ENCODE results near the gene KRT73.
A peak's percentile ranks its signal among the peaks of the same experiment; 100 is the strongest.
"Not testable (repeated sequence)": the region's sequence is repeated elsewhere in the genome, so short reads cannot be mapped to it uniquely, and the experiment has no call there.

KRT73 gene

GRCh38 chr12:52600475-52600874 is 17.9 kb downstream of the KRT73 start:
- no peak for DNase-seq
- ATAC-seq: no peak

GRCh38 chr12:52600071-52600470 is 18.3 kb downstream of the KRT73 start:
- ATAC-seq (no peak), DNase-seq (no peak)

- no peak for ATAC-seq
Measured at GRCh38 chr12:52598966-52599365, 19.4 kb downstream of the KRT73 start.

GRCh38 chr12:52594237-52594636 is 24.1 kb downstream of the KRT73 start:
- ATAC-seq, DNase-seq: not testable (repeated sequence)

More at GRCh38 chr12:52598966-52599365, 19.4 kb downstream of the KRT73 start:
- no peak for DNase-seq

GRCh38 chr12:52591521-52591920 is 26.8 kb downstream of the KRT73 start:
- ATAC-seq (no peak), DNase-seq (no peak)

- DNase-seq (no peak), ATAC-seq (no peak)
Measured at GRCh38 chr12:52590021-52590420, 28.3 kb downstream of the KRT73 start.

- ATAC-seq: no peak
- DNase-seq: no peak
Measured at GRCh38 chr12:52587563-52587962, 30.8 kb downstream of the KRT73 start.

- DNase-seq: peak; percentile 47
- ATAC-seq: peak; percentile 73
Measured at GRCh38 chr12:52585946-52586345, 32.4 kb downstream of the KRT73 start.

GRCh38 chr12:52585066-52585465 is 33.3 kb downstream of the KRT73 start:
- DNase-seq (no peak), ATAC-seq (no peak)

GRCh38 chr12:52584156-52584682 is 34.1 kb downstream of the KRT73 start:
- DNase-seq: no peak
- ATAC-seq: no peak

GRCh38 chr12:52582971-52583456 is 35.3 kb downstream of the KRT73 start:
- ATAC-seq: peak; percentile 48
- DNase-seq: peak; percentile 64

- no peak for ATAC-seq
- DNase-seq: no peak
Measured at GRCh38 chr12:52582486-52582885, 35.9 kb downstream of the KRT73 start.

GRCh38 chr12:52581481-52581880 is 36.9 kb downstream of the KRT73 start:
- ATAC-seq (no peak), DNase-seq (no peak)

GRCh38 chr12:52581066-52581465 is 37.3 kb downstream of the KRT73 start:
- DNase-seq (no peak), ATAC-seq (no peak)

- no peak for ATAC-seq
- no peak for DNase-seq
Measured at GRCh38 chr12:52580496-52580895, 37.9 kb downstream of the KRT73 start.

GRCh38 chr12:52579468-52580465 is 38.6 kb downstream of the KRT73 start:
- DNase-seq (no peak), ATAC-seq (no peak)

- DNase-seq (no peak), ATAC-seq (no peak)
Measured at GRCh38 chr12:52578469-52578868, 39.9 kb downstream of the KRT73 start.

- no peak for DNase-seq
- ATAC-seq: no peak
Measured at GRCh38 chr12:52577316-52577715, 41.0 kb downstream of the KRT73 start.

GRCh38 chr12:52575948-52576347 is 42.4 kb downstream of the KRT73 start:
- DNase-seq: no peak
- no peak for ATAC-seq

GRCh38 chr12:52575256-52575655 is 43.1 kb downstream of the KRT73 start:
- DNase-seq: no peak
- ATAC-seq: no peak

GRCh38 chr12:52573743-52574142 is 44.6 kb downstream of the KRT73 start, which contains the start of gene KRT74:
Gene KRT74 (minus strand): TSS chr12:52573843. CDS start chr12:52573777, 66 bp downstream.
- DNase-seq (no peak), ATAC-seq (no peak)

- DNase-seq (no peak), ATAC-seq (no peak)
Measured at GRCh38 chr12:52573306-52573705, 45.1 kb downstream of the KRT73 start.

- ATAC-seq (no peak), DNase-seq (no peak)
Measured at GRCh38 chr12:52570511-52570910, 47.8 kb downstream of the KRT73 start.
